Mononuclear cell (primary cell): ENCODE results near the gene DEFB110. TPM values are rescaled to one million over a fixed set of nuclear protein-coding genes. Genes with fewer than 3 reads are reported as not detected.

Experiments used
- H3K27me3 ChIP-seq: 2 replicates; pipeline ENCODE4 v1.6.0; 2011; ENCODE audit warnings: low read length, control low read depth; ENCODE audit not compliant: insufficient read depth
- H3K4me1 ChIP-seq: 2 replicates; pipeline ENCODE4 v1.5.1; 2011; ENCODE audit warnings: mild to moderate bottlenecking, low read length, control low read depth; ENCODE audit not compliant: insufficient read depth
- H3K4me3 ChIP-seq: 2 replicates; pipeline ENCODE4 v1.5.1; 2011; ENCODE audit warnings: mild to moderate bottlenecking, low read length, moderate library complexity
- H3K9me3 ChIP-seq: 2 replicates; pipeline ENCODE4 v1.5.1; 2011; ENCODE audit warnings: low read depth, mild to moderate bottlenecking, control low read depth, low read length
- total RNA-seq: library from RNA; depleted of rRNA; stranded (reverse); fragments of >200 nt; gene quantifications from one replicate; pipeline ENCODE4 v1.2.3, GENCODE V29; 2012

Gene DEFB110
- total RNA-seq, result not detected

DNA sequence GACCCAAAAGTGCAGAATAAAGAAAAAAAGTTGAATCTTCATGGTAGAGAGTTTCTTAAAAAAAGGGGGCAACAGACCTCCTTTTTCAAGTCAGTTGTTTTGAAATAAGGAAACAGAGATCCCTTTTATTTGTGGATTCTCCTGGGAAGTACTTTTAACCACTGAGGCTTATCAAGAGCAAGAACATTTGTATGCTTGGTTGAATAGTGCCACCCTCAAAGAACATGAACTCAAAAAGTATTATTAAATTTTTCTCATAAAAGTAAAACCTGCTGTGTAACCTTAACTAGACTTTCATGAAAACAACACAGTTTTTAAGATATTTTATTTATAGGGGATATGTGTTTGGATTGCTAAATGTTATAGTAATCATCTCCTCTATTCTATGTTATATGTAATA lies at the start of gene DEFB110:
Gene DEFB110 (minus strand): TSS at position 101 of the 400 bp plus-strand sequence. CDS start 59 bp downstream, at position 42.
- H3K4me3 ChIP-seq, result no peak within 1 kb of the TSS

DNA sequence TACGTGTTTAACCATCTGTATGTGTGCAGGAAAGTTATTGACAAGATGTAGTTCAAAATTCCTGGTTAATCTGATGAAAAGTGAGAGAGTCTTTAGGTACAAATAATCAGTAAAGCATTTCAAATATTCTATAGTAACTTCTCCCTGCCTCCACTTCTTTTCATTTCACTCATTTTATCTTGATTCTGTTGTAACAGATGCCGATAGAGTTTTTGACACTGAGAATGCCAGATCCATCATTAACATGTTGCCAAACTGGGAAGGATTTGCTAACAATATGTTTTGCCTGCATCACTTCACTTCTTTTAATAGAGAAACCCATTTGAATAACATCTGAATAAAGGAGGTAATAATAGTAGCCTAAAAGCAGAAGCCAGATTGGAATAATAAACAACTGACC lies 48.3 kb upstream of the DEFB110 start:
- Histone ChIP-seq H3K27me3 (no peaks in the 10 kb centered on the region), H3K4me3 (no peak overlapping the region), H3K4me1 (no peaks in the 10 kb centered on the region), H3K9me3 (no peaks in the 10 kb centered on the region)

More for the DNA sequence above, at the start of gene DEFB110:
- no peaks in the 10 kb centered on the region for H3K27me3 ChIP-seq
- H3K4me1 ChIP-seq, result no peaks in the 10 kb centered on the region
- no peaks in the 10 kb centered on the region for H3K9me3 ChIP-seq

DNA sequence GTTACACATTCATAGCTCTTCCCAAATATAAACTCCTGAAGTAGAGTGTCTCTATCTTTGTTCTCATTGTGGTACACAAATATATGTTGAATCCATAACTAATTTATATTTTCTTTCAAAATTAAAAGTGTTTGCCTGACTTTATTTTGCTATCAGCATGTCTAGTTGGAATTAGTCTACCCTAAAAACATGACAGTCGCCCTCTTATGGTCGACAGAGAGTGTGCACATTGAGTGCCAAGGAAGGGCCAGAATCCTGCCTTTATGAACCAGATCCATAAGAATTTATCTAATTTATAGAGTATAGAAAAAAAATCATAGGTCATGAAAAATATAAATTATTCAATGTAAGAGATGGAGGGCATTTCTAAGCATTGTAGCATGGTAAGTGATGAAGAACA lies 40.3 kb upstream of the DEFB110 start:
- Histone ChIP-seq H3K27me3 (no peaks in the 10 kb centered on the region), H3K4me3 (no peak overlapping the region), H3K4me1 (no peaks in the 10 kb centered on the region), H3K9me3 (no peaks in the 10 kb centered on the region)

DNA sequence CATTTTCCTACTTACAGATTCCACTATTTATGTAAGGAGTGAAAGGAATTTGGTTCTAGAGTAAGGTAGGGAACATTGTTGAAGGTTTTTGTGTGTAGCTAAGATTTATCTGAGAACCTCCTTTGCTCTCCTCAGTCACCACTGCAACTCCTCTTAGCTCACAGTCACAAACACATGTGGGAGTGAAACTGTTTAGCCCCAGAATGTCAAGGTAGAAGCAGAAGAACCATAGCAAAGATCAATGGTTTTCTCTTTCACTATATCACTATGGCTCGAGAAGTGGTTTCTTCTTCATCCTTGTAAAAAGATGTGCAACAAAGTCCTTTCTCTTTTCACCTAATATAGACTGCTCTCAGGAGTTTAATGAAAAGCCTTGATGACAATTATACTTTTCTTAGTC lies 34.4 kb upstream of the DEFB110 start:
- H3K27me3 ChIP-seq, result no peaks in the 10 kb centered on the region
- H3K9me3 ChIP-seq, result no peaks in the 10 kb centered on the region
- H3K4me3 ChIP-seq, result no peak overlapping the region
- no peaks in the 10 kb centered on the region for H3K4me1 ChIP-seq

DNA sequence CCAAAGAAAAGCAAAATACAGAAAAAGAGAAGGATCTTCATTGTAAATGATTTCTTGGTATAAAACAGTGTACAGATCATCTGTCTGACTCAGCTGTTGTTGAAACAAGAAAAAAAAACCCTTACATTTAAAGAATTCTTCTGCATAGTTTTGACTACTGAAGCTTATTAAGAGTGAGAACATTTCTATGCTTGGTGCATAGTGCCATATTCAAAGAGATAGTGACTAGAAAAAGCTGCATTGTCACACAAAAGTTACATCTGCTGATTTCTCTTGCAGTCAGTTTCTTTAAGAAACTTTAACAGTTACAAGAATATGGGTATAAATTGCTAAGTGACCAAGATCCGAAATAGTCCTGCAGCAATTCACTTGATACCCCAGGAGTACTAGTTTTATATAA lies 28.0 kb upstream of the DEFB110 start, which contains the start of gene DEFB112:
Gene DEFB112 (minus strand): TSS at position 101 of the 400 bp plus-strand sequence. CDS start 60 bp downstream, at position 41.
- Histone ChIP-seq H3K27me3 (no peaks in the 10 kb centered on the region), H3K4me3 (no peak within 1 kb of the TSS), H3K4me1 (no peaks in the 10 kb centered on the region), H3K9me3 (no peaks in the 10 kb centered on the region)

DNA sequence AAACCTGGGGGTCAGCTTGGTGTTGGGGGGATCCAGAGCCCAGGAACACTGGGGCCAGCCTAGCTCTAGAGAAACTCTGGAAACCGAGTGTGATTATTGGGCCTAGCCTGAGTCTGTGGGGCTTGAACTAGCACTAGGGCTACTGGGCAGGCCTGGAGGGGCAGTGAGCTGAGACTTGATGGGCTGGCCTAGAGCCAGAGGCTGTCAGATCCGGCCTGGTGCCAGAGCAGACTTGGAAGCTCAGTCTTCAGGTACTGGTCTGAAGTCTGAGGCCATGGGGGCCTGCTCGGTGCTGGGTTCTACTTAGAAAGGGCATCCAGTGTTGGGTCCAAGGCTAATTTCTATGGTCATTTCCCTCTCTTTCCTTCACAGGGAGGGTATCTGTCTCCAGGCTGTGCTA lies 25.2 kb upstream of the DEFB110 start:
- no peak overlapping the region for H3K4me3 ChIP-seq
- H3K4me1 ChIP-seq, result no peaks in the 10 kb centered on the region
- H3K27me3 ChIP-seq, result no peaks in the 10 kb centered on the region
- H3K9me3 ChIP-seq, result no peaks in the 10 kb centered on the region

DNA sequence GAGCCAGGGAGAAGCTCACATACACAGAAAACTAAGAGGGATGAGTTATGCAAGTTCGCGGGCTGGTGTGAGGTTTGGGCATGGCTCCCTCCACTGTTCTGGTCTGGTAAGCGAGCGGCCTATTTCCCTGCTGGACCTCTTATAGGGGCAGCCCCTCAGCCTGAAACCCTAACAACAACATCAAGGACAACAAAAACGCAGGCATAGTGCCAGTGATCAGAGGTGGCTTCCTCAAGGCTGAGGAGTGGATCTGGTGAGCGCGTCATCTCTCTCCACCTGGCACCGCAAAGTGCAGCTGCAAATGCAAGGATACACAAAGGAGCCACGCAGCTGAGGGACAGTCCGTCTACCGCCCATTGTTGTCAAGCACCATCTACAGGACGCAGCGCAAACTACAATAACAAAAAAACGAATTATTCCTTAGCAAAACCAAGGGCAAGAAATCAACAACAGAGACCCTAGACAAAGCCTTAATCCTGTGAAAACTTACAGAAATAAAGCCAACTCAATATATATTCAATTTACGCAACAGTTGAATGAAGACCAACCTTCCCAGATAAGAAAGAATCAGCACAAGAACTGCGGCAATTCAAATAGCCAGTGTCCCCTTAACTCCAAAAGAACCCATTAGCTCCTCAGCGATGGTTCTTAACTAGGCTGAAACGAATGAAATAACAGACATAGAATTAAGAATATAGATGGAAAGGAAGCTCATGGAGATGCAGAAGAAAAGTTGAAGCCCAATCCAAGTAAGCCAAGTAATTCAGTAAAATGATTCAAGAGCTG lies 9.2 kb upstream of the DEFB110 start:
- H3K4me1 ChIP-seq, result no peaks in the 10 kb centered on the region
- no peak overlapping the region for H3K4me3 ChIP-seq
- no peaks in the 10 kb centered on the region for H3K27me3 ChIP-seq
- H3K9me3 ChIP-seq, result no peaks in the 10 kb centered on the region

DNA sequence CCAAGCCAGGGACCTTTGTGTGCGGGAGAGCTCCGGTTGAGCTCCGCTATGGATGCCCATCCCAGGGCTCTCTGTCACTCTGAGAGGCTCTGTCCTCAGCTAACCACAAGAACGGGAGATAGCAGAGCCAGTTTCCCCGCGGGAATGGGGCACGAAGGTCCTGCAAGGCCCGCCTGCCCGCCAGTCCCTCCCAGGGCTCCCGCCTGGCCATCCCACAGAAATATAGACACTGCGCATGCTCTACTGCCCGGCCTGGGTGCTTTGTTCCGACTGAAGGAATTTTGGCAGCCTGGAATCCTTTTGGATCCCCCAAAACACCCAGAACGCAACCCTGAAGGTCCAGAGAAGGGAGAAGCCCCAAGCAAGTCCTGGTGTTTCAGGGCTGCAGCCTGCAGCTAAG lies 8.6 kb upstream of the DEFB110 start:
- Histone ChIP-seq H3K4me1 (no peaks in the 10 kb centered on the region), H3K4me3 (no peak overlapping the region), H3K9me3 (no peaks in the 10 kb centered on the region), H3K27me3 (no peaks in the 10 kb centered on the region)

DNA sequence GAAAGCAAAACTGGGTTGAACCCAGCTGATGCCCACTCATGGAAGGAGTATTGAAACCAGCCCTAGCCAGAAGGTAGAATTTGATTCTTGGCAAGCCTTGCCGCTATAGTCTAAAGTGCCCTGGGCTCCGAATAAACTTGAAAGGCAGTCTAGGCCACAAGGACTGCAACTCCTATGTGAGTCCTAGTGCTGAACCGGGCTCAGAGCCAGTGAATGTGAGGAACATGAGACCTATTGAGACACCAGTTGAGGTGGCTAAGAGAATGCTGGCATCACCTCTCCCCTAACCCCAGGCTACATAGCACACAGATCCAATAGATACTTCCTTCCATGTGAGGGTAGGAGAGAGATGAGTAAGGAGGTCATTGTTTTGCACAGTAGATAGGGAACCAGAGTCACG lies 3.5 kb upstream of the DEFB110 start:
- Histone ChIP-seq H3K27me3 (no peaks in the 10 kb centered on the region), H3K4me3 (no peak overlapping the region), H3K9me3 (no peaks in the 10 kb centered on the region), H3K4me1 (no peaks in the 10 kb centered on the region)

DNA sequence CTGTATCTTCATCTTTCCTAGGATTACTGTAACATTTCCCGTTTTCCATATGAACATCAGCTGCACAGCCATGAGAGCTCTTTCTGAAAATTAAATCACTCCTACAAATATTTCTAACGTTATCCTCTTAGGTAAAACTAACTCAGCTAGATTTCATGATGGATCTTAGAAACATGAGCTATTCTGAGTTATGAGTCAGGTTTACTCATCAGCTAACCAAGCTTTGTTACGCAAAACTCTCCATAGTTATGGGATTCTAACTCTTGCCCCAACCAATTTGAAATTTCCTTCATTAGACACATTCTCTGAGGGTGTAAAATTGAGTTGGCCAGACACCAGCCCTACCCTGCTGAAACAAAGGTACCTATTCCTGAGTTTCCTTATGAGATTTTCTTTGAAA lies 14.0 kb downstream of the DEFB110 start:
- Histone ChIP-seq H3K27me3 (no peaks in the 10 kb centered on the region), H3K4me3 (no peak overlapping the region), H3K9me3 (no peaks in the 10 kb centered on the region), H3K4me1 (no peaks in the 10 kb centered on the region)

DNA sequence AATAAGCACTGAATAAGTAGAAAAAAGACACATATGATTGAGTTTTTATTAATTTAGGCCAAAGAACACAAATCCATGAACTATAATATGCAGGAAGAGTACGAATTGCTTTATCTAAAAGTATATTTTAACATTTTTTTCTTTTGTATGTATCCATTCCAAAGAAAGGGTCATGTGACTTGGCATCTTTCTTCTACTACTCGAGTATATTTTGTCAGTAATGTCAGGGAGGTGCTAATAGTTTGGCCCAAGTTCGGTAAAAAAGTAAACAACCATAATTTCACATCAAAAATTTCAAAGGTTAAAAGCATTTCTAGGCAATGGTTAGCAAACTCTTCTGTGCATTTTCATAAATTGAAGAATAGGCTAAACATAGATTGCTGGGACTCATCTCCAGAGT lies 18.7 kb downstream of the DEFB110 start:
- no peaks in the 10 kb centered on the region for H3K9me3 ChIP-seq
- H3K27me3 ChIP-seq, result no peaks in the 10 kb centered on the region
- no peaks in the 10 kb centered on the region for H3K4me1 ChIP-seq
- H3K4me3 ChIP-seq, result no peak overlapping the region

DNA sequence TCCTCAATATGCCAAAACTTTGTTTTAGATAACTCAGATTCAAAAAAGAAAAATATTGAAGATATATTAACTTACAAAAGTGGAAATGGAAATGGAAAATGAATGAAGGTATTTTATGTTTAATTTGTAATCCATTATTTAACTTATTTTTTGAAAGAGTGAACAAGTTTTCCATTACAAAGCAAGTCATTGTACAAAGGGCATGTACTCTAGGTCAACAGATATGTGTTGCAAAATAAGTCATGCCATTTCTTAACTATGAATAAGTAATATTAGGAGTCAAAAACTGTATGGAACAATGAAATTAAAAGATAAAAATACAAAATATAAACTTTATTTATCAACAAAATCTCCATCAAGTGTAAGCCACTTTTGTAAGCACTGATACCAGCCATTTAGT lies 26.5 kb downstream of the DEFB110 start:
- Histone ChIP-seq H3K27me3 (no peaks in the 10 kb centered on the region), H3K9me3 (no peaks in the 10 kb centered on the region), H3K4me1 (no peaks in the 10 kb centered on the region), H3K4me3 (no peak overlapping the region)

DNA sequence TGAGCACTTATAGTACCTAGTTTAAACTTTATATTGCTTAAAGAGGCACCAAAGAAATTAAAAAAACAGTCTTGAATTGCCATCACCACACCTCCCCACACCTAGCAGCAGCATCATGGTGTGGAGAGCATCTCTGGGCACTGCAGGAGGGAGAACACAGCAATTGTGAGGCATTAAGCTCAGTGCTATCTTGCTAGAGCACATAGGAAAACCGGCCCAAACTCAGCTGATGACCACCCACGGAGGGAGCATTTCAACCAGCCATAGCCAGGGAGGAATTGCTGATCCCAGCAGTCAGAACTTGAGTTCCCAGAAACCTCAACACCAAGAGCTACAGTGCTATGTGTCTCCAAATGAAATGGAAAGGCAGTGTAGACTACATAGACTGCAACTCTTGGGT lies 32.9 kb downstream of the DEFB110 start:
- no peak overlapping the region for H3K4me3 ChIP-seq
- no peaks in the 10 kb centered on the region for H3K4me1 ChIP-seq
- H3K27me3 ChIP-seq, result no peaks in the 10 kb centered on the region
- no peaks in the 10 kb centered on the region for H3K9me3 ChIP-seq

DNA sequence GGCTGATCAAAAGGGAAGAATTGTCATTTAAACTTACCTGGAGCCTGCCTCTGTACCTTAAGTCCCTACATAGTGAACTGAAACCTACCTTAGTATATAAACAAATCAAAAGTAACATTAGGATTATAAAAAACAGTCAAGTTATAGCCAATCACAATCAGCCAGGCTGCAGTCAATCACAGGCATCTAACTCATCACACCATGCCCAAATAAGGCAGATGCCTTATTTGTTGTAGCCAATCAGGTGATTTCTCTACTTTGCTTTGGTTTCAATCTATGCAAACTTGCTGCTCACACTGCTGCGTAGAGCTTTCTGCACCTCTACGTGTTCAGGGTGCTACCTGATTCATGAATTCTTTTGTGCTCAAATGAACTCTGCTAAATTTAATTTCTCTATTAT lies 34.0 kb downstream of the DEFB110 start:
- H3K27me3 ChIP-seq, result no peaks in the 10 kb centered on the region
- no peaks in the 10 kb centered on the region for H3K4me1 ChIP-seq
- no peaks in the 10 kb centered on the region for H3K9me3 ChIP-seq
- H3K4me3 ChIP-seq, result no peak overlapping the region

DNA sequence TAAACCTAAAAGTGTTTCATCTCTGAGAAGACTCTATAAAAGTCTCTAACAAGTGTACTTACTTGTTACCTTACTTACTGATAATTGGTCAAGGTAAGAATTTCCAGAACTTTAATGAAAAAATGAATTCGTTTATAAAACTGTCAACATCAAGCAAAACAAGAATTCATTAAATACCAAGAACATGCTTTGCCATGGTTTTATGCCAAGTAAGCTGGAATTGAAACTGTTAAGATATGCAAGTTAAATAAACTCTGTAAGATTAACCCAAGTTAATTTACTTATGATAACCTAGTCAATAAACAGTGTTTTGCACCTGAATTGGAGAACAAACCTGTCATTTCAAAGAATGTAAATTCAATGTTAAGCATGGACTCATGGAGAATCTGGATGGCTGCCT lies 35.2 kb downstream of the DEFB110 start:
- H3K4me1 ChIP-seq, result no peaks in the 10 kb centered on the region
- H3K4me3 ChIP-seq, result no peak overlapping the region
- H3K9me3 ChIP-seq, result no peaks in the 10 kb centered on the region
- H3K27me3 ChIP-seq, result no peaks in the 10 kb centered on the region

DNA sequence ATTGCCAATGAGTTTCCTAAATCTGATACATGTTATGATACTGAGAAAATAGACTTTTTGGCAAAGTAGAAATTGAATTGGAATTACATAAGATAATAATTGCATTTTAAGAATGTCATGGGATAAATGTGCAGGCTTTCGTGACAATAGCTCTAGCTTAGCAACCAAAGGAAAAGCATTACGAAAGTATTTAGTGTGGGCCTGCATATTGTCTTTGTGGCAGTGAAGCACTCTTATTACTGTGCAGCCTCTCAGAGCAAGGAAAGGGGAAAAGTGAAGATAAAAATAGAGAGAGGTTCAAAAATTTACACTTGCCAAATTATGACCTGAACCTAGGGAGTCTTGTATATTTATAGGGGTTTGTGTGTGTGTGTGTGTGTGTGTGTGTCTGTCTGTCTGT lies 39.7 kb downstream of the DEFB110 start:
- no peaks in the 10 kb centered on the region for H3K27me3 ChIP-seq
- H3K4me1 ChIP-seq, result no peaks in the 10 kb centered on the region
- no peaks in the 10 kb centered on the region for H3K9me3 ChIP-seq
- H3K4me3 ChIP-seq, result no peak overlapping the region
